Prostate gland (tissue), 2 donors: ENCODE results near the gene ELFN1. TPM values are rescaled to one million over a fixed set of nuclear protein-coding genes. Genes with fewer than 3 reads are reported as not detected.

Experiments used
- DNase-seq: peaks from one replicate; pipeline ENCODE4 v3.0.0-alpha.2; 2019; ENCODE audit warnings: low spot score
- H3K27ac ChIP-seq, 2 donors: fragments of 200-600 bp; sonication (generic); 2 replicates each; pipeline ENCODE4 v1.5.1; 2017 to 2019
- H3K27me3 ChIP-seq: fragments of 200-600 bp; sonication (generic); replicated peaks from 2 replicates; pipeline ENCODE4 v1.5.1; 2019; ENCODE audit not compliant: insufficient read depth
- H3K36me3 ChIP-seq, 2 donors: fragments of 200-600 bp; sonication (generic); 1 replicate in 1 of 2; 2 replicates in 1 of 2; pipeline versions ENCODE4 v1.5.1 to v1.8.1; 2017 to 2019
- H3K4me1 ChIP-seq: fragments of 200-600 bp; sonication (generic); replicated peaks from 2 replicates; pipeline ENCODE4 v1.5.1; 2019
- H3K4me3 ChIP-seq, 2 donors: fragments of 200-600 bp; sonication (generic); 2 replicates each; pipeline ENCODE4 v1.5.1; 2017 to 2019
- H3K9me3 ChIP-seq: fragments of 200-600 bp; sonication (generic); 2 replicates; pipeline ENCODE4 v1.5.1; 2017
- POLR2A ChIP-seq: fragments of 450-650 bp; IDR thresholded peaks from one replicate; pipeline ENCODE4 v1.6.1; 2016; ENCODE audit warnings: antibody characterized with exemption, mild to moderate bottlenecking
- POLR2AphosphoS5 ChIP-seq: sonication (generic); formaldehyde crosslinking; IDR thresholded peaks from one replicate; pipeline ENCODE4 v1.6.1; 2017; ENCODE audit warnings: antibody characterized with exemption
- WGBS: methylation state at CpG from one replicate; pipeline ENCODE4 v1.1.5; 2018; 5-methylcytosine and 5-hydroxymethylcytosine counted together
- intact Hi-C: fragments of 100-400 bp; cut with DNase I; formaldehyde crosslinking; loops from one replicate; pipeline ENCODE4 v1.14.2; 2022
- total RNA-seq, 2 donors: library from RNA; depleted of rRNA; stranded (reverse); fragments of >200 nt; gene quantifications; one replicate each; pipeline ENCODE4 v1.1.0, GENCODE V29; 2016
- TF ChIP-seq, protein P1 (sequence below), 4 experiments: fragments of 200-600 bp in 2 of 4; fragments of 450-650 bp in 2 of 4; sonication (generic) in 2 of 4; IDR thresholded peaks; 1 replicate in 3 of 4; 2 replicates in 1 of 4; pipeline ENCODE4 v1.5.1; 2016 to 2019; ENCODE audit warnings: antibody characterized with exemption in 4 of 4, mild to moderate bottlenecking in 2 of 4, moderate library complexity in 2 of 4

ELFN1 gene
- total RNA-seq, 2 donors from 2014 or later: 2.0 to 3.0 TPM

DNA sequence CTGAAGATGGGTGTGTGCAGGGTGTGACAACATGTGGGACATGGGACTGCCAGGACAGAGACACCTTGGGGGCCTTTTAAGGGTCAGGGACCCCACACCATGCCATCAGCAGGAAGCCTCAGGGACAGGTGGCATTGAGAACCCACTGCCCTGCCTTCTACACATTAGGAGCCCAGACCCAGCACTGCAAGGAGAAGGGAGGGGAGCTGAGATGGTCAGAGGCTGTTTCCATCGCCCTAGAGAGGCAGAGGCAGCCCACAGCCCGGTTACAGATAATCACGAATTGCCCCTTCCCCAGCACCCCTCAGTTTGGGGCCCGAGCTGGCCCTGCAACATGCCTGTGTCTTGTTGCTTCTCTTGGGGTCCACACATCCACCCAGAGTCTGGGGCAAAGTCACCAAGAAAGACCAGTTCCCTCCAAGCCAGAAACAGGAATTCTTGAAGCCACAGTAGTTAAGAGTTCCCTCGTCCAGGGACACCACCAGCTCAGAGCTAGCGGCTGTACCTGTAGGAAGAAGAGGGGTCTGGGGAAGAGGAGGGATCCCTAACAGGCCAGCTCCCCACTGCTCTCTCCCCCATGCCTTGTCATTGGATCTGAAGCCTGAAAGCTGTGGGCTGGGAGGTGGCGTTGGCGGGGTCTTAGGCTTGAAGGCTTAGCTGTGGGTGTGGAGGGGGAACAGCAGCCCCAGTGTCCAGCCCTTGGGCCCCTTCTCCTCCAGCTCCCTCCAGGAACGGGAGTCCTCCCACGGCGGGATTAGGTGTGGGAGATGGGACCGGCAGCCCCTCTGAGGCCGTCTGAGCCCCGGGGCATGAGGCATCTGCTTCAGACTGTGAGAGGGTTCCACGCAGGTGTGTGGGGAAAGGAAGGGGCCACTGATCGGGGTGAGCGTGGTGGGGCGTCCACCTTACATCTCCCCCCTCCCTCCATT is 44.8 kb upstream of the ELFN1 start:
- no peaks in the 10 kb centered on the region for H3K4me1 ChIP-seq
- no peaks in the 10 kb centered on the region for H3K9me3 ChIP-seq
- H3K27me3 ChIP-seq: no peaks in the 10 kb centered on the region
- intact Hi-C loops: no loop called here
- H3K4me3 ChIP-seq: no peak overlapping the region
- no peak for TF ChIP-seq POLR2AphosphoS5
- TF ChIP-seq POLR2A: no peak
- TF ChIP-seq, protein P1, sequence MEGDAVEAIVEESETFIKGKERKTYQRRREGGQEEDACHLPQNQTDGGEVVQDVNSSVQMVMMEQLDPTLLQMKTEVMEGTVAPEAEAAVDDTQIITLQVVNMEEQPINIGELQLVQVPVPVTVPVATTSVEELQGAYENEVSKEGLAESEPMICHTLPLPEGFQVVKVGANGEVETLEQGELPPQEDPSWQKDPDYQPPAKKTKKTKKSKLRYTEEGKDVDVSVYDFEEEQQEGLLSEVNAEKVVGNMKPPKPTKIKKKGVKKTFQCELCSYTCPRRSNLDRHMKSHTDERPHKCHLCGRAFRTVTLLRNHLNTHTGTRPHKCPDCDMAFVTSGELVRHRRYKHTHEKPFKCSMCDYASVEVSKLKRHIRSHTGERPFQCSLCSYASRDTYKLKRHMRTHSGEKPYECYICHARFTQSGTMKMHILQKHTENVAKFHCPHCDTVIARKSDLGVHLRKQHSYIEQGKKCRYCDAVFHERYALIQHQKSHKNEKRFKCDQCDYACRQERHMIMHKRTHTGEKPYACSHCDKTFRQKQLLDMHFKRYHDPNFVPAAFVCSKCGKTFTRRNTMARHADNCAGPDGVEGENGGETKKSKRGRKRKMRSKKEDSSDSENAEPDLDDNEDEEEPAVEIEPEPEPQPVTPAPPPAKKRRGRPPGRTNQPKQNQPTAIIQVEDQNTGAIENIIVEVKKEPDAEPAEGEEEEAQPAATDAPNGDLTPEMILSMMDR (IDR thresholded peaks at IDR 0.05): no peak
- no peak overlapping the region for H3K27ac ChIP-seq
- no peak for DNase-seq
- 70% methylated on average over 18 of the region's 18 CpGs for WGBS
- H3K36me3 ChIP-seq: no peaks in the 10 kb centered on the region

DNA sequence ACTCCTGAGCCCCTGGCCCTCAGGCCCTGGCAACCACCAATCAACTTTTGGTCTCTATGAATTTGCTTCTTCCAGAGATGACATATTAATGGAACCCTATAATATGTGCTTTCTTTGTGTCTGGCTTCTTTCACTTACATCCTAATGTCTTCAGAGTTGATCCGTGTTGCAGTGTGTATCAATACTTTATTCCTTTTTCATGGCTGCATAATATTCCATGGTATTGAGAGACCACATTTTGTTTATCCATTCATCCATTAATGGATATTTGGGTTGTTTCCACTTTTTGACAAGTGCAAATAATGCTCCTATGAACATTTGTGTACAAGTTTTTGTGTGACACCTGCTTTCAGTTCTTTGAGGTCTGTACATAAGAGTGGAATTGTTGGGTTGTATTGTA is 43.3 kb upstream of the ELFN1 start:
- intact Hi-C loops: no loop called here
- Histone ChIP-seq H3K36me3 (no peaks in the 10 kb centered on the region), H3K27me3 (no peaks in the 10 kb centered on the region), H3K4me1 (no peaks in the 10 kb centered on the region), H3K27ac (no peak overlapping the region), H3K9me3 (no peaks in the 10 kb centered on the region), H3K4me3 (no peak overlapping the region)
- no peak for DNase-seq
- TF ChIP-seq POLR2A (no peak), POLR2AphosphoS5 (no peak)
- TF ChIP-seq, protein P1 (IDR thresholded peaks at IDR 0.05): no peak
- 79% methylated on average over 1 of the region's 1 CpG for WGBS

DNA sequence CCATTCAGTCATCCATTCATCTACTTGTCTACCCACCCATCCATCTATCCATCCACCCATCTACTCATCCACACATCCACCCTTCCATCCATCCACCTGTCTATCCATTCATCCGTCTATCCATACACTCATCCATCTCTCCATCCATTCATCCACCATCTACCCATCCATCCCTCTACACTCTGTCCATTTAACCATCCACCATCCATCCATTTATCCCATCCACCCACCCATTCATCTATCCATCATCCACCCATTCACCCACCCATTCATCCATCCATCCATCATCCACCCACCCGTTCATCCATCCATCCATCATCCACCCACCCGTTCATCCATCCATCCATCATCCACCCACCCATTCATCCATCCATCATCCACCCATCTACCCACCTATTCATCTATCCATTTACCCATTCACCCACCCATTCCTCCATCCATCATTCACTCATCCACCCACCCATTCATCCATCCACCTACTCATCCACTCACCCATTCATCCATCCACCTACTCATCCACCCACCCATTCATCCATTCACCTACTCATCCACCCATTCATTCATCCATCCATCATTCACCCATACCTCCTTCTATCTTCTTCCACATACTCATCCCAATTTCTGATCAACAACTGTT is 39.3 kb upstream of the ELFN1 start:
- 94% methylated on average over 3 of the region's 3 CpGs for WGBS
- Histone ChIP-seq H3K27me3 (no peaks in the 10 kb centered on the region), H3K4me3 (no peak overlapping the region)

DNA sequence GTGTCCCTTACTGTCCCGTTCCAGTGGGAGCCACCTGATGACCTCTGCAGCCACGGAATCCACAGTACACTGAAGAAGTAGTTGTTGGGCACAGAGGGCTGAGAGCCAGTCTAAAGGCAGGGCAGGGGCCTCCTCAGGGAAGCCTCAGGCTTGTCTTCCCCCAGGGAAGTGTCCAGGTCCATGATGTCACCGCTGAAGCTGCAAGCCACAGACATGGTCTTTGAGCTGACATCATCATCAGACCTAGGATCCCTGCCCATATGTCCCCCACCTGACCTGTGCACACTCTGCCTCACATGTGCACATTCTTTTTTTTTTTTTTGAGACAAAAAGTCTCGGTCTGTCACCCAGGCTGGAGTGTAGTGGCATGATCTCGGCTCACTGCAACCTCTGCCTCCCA is 38.4 kb upstream of the ELFN1 start:
- 90% methylated on average over 5 of the region's 5 CpGs for WGBS
- Histone ChIP-seq H3K4me3 (no peak overlapping the region), H3K27me3 (no peaks in the 10 kb centered on the region), H3K36me3 (no peaks in the 10 kb centered on the region), H3K4me1 (no peaks in the 10 kb centered on the region), H3K9me3 (no peaks in the 10 kb centered on the region), H3K27ac (no peak overlapping the region)
- DNase-seq: no peak
- intact Hi-C loops: no loop called here
- no peak for TF ChIP-seq POLR2A
- TF ChIP-seq POLR2AphosphoS5: no peak
- TF ChIP-seq, protein P1 (IDR thresholded peaks at IDR 0.05): no peak

More for the DNA sequence above, 39.3 kb upstream of the ELFN1 start:
- intact Hi-C loops: no loop called here
- no peaks in the 10 kb centered on the region for H3K9me3 ChIP-seq
- no peak for DNase-seq
- no peaks in the 10 kb centered on the region for H3K36me3 ChIP-seq
- no peak overlapping the region for H3K27ac ChIP-seq
- TF ChIP-seq, protein P1 (IDR thresholded peaks at IDR 0.05): no peak
- no peak for TF ChIP-seq POLR2A
- no peak for TF ChIP-seq POLR2AphosphoS5
- no peaks in the 10 kb centered on the region for H3K4me1 ChIP-seq
